ENCODE measurements around the gene TRAPPC4. TPM values are rescaled to one million over a fixed set of nuclear protein-coding genes. Genes with fewer than 3 reads are reported as not detected.

TRAPPC4 gene
- total RNA-seq, 2 experiments from 2014 or later, result 101 to 106 TPM

- intact Hi-C loops (cut with DNase I, micrococcal nuclease), result loop anchor here (1.0 to 5.0 kb wide), 3 partner anchors 19 to 67 kb away; partner anchors contain the start of genes RPS25 (in 2 of the 2), TRAPPC4 (in 2 of the 2) and SLC37A4 (in 1 of the 2)
- no peak for DNase-seq
- Mint-ChIP-seq H3K4me1 (ENCODE audit: low read depth) (peaks cover 46% of the 10 kb centered on the region), H3K36me3 (ENCODE audit: low read depth) (peaks cover 64% of the 10 kb centered on the region), H3K4me3 (peak overlapping the region; percentile 98), H3K27ac (peak overlapping the region; percentile 90), H3K9me3 (no peaks in the 10 kb centered on the region), H3K27me3 (no peaks in the 10 kb centered on the region)
- Histone ChIP-seq H3K27me3 (ENCODE audit: control insufficient read depth in 1 of 2, insufficient read depth in 2 of 2, low read length in 2 of 2) (no peaks in the 10 kb centered on the region), H3K4me3 (ENCODE audit: low read length) (peak overlapping the region; percentile 74), H3K36me3 (ENCODE audit: insufficient read depth, low read length) (peaks cover 33% of the 10 kb centered on the region), H3K9me3 (ENCODE audit: control insufficient read depth in 1 of 2, insufficient read depth in 1 of 2, low read length in 2 of 2) (no peaks in the 10 kb centered on the region), H3K27ac (ENCODE audit: low read depth in 1 of 2, low read length in 2 of 2) (peak overlapping the region; percentile 74 to 78), H3K4me1 (ENCODE audit: insufficient read depth, low read length) (peaks cover 31% of the 10 kb centered on the region)
- no peak for ATAC-seq (ENCODE audit: poor library complexity)
- TF ChIP-seq CTCF (IDR thresholded peaks at IDR 0.05), result no peak
- ChIA-PET POLR2A (interaction anchor here (0.5 to 5.9 kb wide), 4 partner anchors 19 to 236 kb away, joined by 3 to 74 read pairs (median 8); partner anchors contain the start of genes RPS25, TRAPPC4 and VPS11), CTCF (no interaction called here)
Observed at GRCh38 chr11:118998822-118999221, 19.7 kb upstream of the TRAPPC4 start.

GRCh38 chr11:119000906-119001305 is 17.7 kb upstream of the TRAPPC4 start:
- H3K27me3 ChIP-seq (ENCODE audit: control insufficient read depth in 1 of 2, insufficient read depth in 2 of 2, low read length in 2 of 2), result no peaks in the 10 kb centered on the region
- no peak overlapping the region for H3K4me3 ChIP-seq (ENCODE audit: low read length)
- peaks cover 50% of the 10 kb centered on the region for H3K36me3 ChIP-seq (ENCODE audit: insufficient read depth, low read length)
- no peak for ATAC-seq (ENCODE audit: poor library complexity)
- DNase-seq, result no peak
- ChIA-PET POLR2A (interaction anchor here (5.9 kb wide), 1 partner anchor 17 kb away, joined by 74 read pairs; the partner anchor contains the start of genes RPS25 and TRAPPC4), CTCF (no interaction called here)
- Mint-ChIP-seq H3K4me3 (peak overlapping the region; percentile 74), H3K4me1 (ENCODE audit: low read depth) (peaks cover 48% of the 10 kb centered on the region), H3K36me3 (ENCODE audit: low read depth) (peaks cover 82% of the 10 kb centered on the region), H3K27me3 (no peaks in the 10 kb centered on the region), H3K27ac (no peak overlapping the region), H3K9me3 (no peaks in the 10 kb centered on the region)
- H3K4me1 ChIP-seq (ENCODE audit: insufficient read depth, low read length), result peaks cover 31% of the 10 kb centered on the region
- no peak overlapping the region for H3K27ac ChIP-seq (ENCODE audit: low read depth in 1 of 2, low read length in 2 of 2)
- H3K9me3 ChIP-seq (ENCODE audit: control insufficient read depth in 1 of 2, insufficient read depth in 1 of 2, low read length in 2 of 2), result no peaks in the 10 kb centered on the region
- intact Hi-C loops (cut with DNase I, micrococcal nuclease), result no loop called here
- TF ChIP-seq CTCF (IDR thresholded peaks at IDR 0.05), result no peak

- POLR2A ChIA-PET, result interaction anchor here (1.6 kb wide), 1 partner anchor 11 kb away, joined by 4 read pairs; the partner anchor contains the start of gene RPS25
- no peaks in the 10 kb centered on the region for H3K4me1 ChIP-seq (ENCODE audit: insufficient read depth, low read length)
- H3K36me3 Mint-ChIP-seq (ENCODE audit: low read depth), result peaks cover 86% of the 10 kb centered on the region
- H3K27me3 ChIP-seq (ENCODE audit: control insufficient read depth in 1 of 2, insufficient read depth in 2 of 2, low read length in 2 of 2), result no peaks in the 10 kb centered on the region
- H3K27ac Mint-ChIP-seq, result no peak overlapping the region
- H3K36me3 ChIP-seq (ENCODE audit: insufficient read depth, low read length), result peaks cover 76% of the 10 kb centered on the region
- CTCF ChIA-PET, result no interaction called here
- ATAC-seq (ENCODE audit: poor library complexity) (no peak), DNase-seq (no peak)
- H3K4me3 ChIP-seq (ENCODE audit: low read length), result no peak overlapping the region
- TF ChIP-seq CTCF (IDR thresholded peaks at IDR 0.05), result no peak
- H3K4me3 Mint-ChIP-seq, result no peak overlapping the region
- no peaks in the 10 kb centered on the region for H3K27me3 Mint-ChIP-seq
- H3K27ac ChIP-seq (ENCODE audit: low read depth in 1 of 2, low read length in 2 of 2), result no peak overlapping the region
- intact Hi-C loops (cut with DNase I, micrococcal nuclease), result no loop called here
- no peaks in the 10 kb centered on the region for H3K9me3 ChIP-seq (ENCODE audit: control insufficient read depth in 1 of 2, insufficient read depth in 1 of 2, low read length in 2 of 2)
- peaks cover 3% of the 10 kb centered on the region for H3K4me1 Mint-ChIP-seq (ENCODE audit: low read depth)
- H3K9me3 Mint-ChIP-seq, result no peaks in the 10 kb centered on the region
Observed at GRCh38 chr11:119006656-119007055, 11.9 kb upstream of the TRAPPC4 start.
